ENCODE measurements around the gene SLC5A11. TPM values are rescaled to one million over a fixed set of nuclear protein-coding genes. Genes with fewer than 3 reads are reported as not detected.

SLC5A11 gene
- total RNA-seq, 4 donors from 2014 or later = not detected

- no peaks in the 10 kb centered on the region for H3K4me1 ChIP-seq
- peaks cover 64 to 98% (median 80%) of the 10 kb centered on the region in 4 donors for H3K36me3 ChIP-seq
- H3K4me3 ChIP-seq = no peak overlapping the region
- DNase-seq (ENCODE audit: extremely low spot score) = no peak
- 92% methylated on average over 6 of the region's 6 CpGs for WGBS
- no peaks in the 10 kb centered on the region for H3K9me3 ChIP-seq
- no peak overlapping the region for H3K27ac ChIP-seq (replicated peaks in 1 of 4)
- intact Hi-C loops (cut with DNase I) = no loop called here
- no peak for TF ChIP-seq EP300 (IDR thresholded peaks at IDR 0.05)
- TF ChIP-seq POLR2A (IDR thresholded peaks at IDR 0.05; ENCODE audit: low read depth) = no peak
- TF ChIP-seq, protein P1, sequence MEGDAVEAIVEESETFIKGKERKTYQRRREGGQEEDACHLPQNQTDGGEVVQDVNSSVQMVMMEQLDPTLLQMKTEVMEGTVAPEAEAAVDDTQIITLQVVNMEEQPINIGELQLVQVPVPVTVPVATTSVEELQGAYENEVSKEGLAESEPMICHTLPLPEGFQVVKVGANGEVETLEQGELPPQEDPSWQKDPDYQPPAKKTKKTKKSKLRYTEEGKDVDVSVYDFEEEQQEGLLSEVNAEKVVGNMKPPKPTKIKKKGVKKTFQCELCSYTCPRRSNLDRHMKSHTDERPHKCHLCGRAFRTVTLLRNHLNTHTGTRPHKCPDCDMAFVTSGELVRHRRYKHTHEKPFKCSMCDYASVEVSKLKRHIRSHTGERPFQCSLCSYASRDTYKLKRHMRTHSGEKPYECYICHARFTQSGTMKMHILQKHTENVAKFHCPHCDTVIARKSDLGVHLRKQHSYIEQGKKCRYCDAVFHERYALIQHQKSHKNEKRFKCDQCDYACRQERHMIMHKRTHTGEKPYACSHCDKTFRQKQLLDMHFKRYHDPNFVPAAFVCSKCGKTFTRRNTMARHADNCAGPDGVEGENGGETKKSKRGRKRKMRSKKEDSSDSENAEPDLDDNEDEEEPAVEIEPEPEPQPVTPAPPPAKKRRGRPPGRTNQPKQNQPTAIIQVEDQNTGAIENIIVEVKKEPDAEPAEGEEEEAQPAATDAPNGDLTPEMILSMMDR (IDR thresholded peaks at IDR 0.05) = no peak
- no peak for TF ChIP-seq POLR2AphosphoS5 (IDR thresholded peaks at IDR 0.05)
- H3K27me3 ChIP-seq = no peaks in the 10 kb centered on the region
These were observed 84.7 kb downstream of the SLC5A11 start for GRCh38 chr16:24930440-24930839.

GRCh38 chr16:24931091-24931490, 85.3 kb downstream of the SLC5A11 start:
- no peaks in the 10 kb centered on the region for H3K9me3 ChIP-seq
- H3K4me1 ChIP-seq = no peaks in the 10 kb centered on the region
- H3K27ac ChIP-seq (replicated peaks in 1 of 4) = no peak overlapping the region
- intact Hi-C loops (cut with DNase I) = no loop called here
- H3K27me3 ChIP-seq = no peaks in the 10 kb centered on the region
- H3K36me3 ChIP-seq = peaks cover 64 to 100% (median 81%) of the 10 kb centered on the region in 4 donors
- WGBS = 97% methylated on average over 12 of the region's 12 CpGs
- TF ChIP-seq, protein P1 (IDR thresholded peaks at IDR 0.05) = no peak
- TF ChIP-seq EP300 (IDR thresholded peaks at IDR 0.05) (no peak), POLR2AphosphoS5 (IDR thresholded peaks at IDR 0.05) (no peak), POLR2A (IDR thresholded peaks at IDR 0.05; ENCODE audit: low read depth) (no peak)
- DNase-seq (ENCODE audit: extremely low spot score) = no peak
- no peak overlapping the region for H3K4me3 ChIP-seq

- 94% methylated on average over 6 of the region's 6 CpGs for WGBS
- no peak for DNase-seq (ENCODE audit: extremely low spot score)
- Histone ChIP-seq H3K27me3 (no peaks in the 10 kb centered on the region), H3K4me1 (no peaks in the 10 kb centered on the region), H3K9me3 (no peaks in the 10 kb centered on the region), H3K27ac (replicated peaks in 1 of 4) (no peak overlapping the region), H3K36me3 (peaks cover 59 to 100% (median 97%) of the 10 kb centered on the region in 4 donors), H3K4me3 (no peak overlapping the region)
- intact Hi-C loops (cut with DNase I) = no loop called here
- TF ChIP-seq, protein P1 (IDR thresholded peaks at IDR 0.05) = no peak
- no peak for TF ChIP-seq POLR2A (IDR thresholded peaks at IDR 0.05; ENCODE audit: low read depth)
These were observed 89.6 kb downstream of the SLC5A11 start for GRCh38 chr16:24935336-24935735.

GRCh38 chr16:24936151-24936550, 90.4 kb downstream of the SLC5A11 start:
- no peaks in the 10 kb centered on the region for H3K27me3 ChIP-seq
- intact Hi-C loops (cut with DNase I) = no loop called here
- H3K27ac ChIP-seq (replicated peaks in 1 of 4) = no peak overlapping the region
- WGBS = 91% methylated on average over 3 of the region's 4 CpGs
- DNase-seq (ENCODE audit: extremely low spot score) = no peak
- peaks cover 59 to 100% (median 97%) of the 10 kb centered on the region in 4 donors for H3K36me3 ChIP-seq
- TF ChIP-seq, protein P1 (IDR thresholded peaks at IDR 0.05) = no peak
- no peak for TF ChIP-seq POLR2AphosphoS5 (IDR thresholded peaks at IDR 0.05)
- no peak for TF ChIP-seq EP300 (IDR thresholded peaks at IDR 0.05)
- no peak for TF ChIP-seq POLR2A (IDR thresholded peaks at IDR 0.05; ENCODE audit: low read depth)
- H3K4me3 ChIP-seq = no peak overlapping the region
- H3K4me1 ChIP-seq = no peaks in the 10 kb centered on the region
- no peaks in the 10 kb centered on the region for H3K9me3 ChIP-seq

- 92% methylated on average over 14 of the region's 14 CpGs for WGBS
These were observed 93.5 kb downstream of the SLC5A11 start for GRCh38 chr16:24939224-24939623.

More at GRCh38 chr16:24939224-24939623, 93.5 kb downstream of the SLC5A11 start:
- TF ChIP-seq, protein P1 (IDR thresholded peaks at IDR 0.05) = no peak
- TF ChIP-seq EP300 (IDR thresholded peaks at IDR 0.05) (no peak), POLR2A (IDR thresholded peaks at IDR 0.05; ENCODE audit: low read depth) (no peak), POLR2AphosphoS5 (IDR thresholded peaks at IDR 0.05) (no peak)
- no peak overlapping the region for H3K27ac ChIP-seq (replicated peaks in 1 of 4)
- no peaks in the 10 kb centered on the region for H3K4me1 ChIP-seq
- H3K36me3 ChIP-seq = peaks cover 63 to 100% (median 96%) of the 10 kb centered on the region in 4 donors
- H3K4me3 ChIP-seq = no peak overlapping the region
- no peak for DNase-seq (ENCODE audit: extremely low spot score)
- H3K27me3 ChIP-seq = no peaks in the 10 kb centered on the region
- no peaks in the 10 kb centered on the region for H3K9me3 ChIP-seq
- intact Hi-C loops (cut with DNase I) = no loop called here
